ENCODE measurements around the gene ARL9. TPM values are rescaled to one million over a fixed set of nuclear protein-coding genes. Genes with fewer than 3 reads are reported as not detected.

Gene ARL9
- polyA plus RNA-seq, 1 donor from 2014 or later, result 0.11 TPM

- TF ChIP-seq RAD21 (conservative IDR thresholded peaks at IDR 0.05) (peak; percentile 57), POLR2AphosphoS5 (IDR thresholded peaks at IDR 0.05) (no peak), SMC3 (conservative IDR thresholded peaks at IDR 0.05; ENCODE audit: poor library complexity) (peak; percentile 61), MXI1 (conservative IDR thresholded peaks at IDR 0.05; ENCODE audit: poor library complexity, severe bottlenecking) (peak; percentile 22), EP300 (conservative IDR thresholded peaks at IDR 0.05; ENCODE audit: poor library complexity, severe bottlenecking) (no peak)
- TF ChIP-seq, protein P1, sequence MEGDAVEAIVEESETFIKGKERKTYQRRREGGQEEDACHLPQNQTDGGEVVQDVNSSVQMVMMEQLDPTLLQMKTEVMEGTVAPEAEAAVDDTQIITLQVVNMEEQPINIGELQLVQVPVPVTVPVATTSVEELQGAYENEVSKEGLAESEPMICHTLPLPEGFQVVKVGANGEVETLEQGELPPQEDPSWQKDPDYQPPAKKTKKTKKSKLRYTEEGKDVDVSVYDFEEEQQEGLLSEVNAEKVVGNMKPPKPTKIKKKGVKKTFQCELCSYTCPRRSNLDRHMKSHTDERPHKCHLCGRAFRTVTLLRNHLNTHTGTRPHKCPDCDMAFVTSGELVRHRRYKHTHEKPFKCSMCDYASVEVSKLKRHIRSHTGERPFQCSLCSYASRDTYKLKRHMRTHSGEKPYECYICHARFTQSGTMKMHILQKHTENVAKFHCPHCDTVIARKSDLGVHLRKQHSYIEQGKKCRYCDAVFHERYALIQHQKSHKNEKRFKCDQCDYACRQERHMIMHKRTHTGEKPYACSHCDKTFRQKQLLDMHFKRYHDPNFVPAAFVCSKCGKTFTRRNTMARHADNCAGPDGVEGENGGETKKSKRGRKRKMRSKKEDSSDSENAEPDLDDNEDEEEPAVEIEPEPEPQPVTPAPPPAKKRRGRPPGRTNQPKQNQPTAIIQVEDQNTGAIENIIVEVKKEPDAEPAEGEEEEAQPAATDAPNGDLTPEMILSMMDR (IDR thresholded peaks at IDR 0.05; ENCODE audit: poor library complexity, severe bottlenecking), result peak; percentile 76
- no peaks in the 10 kb centered on the region for H3K27me3 ChIP-seq (ENCODE audit: insufficient read depth, low read depth, low read length)
- no peaks in the 10 kb centered on the region for H3F3A ChIP-seq (ENCODE audit: insufficient read depth, low read length, poor library complexity, severe bottlenecking)
- H3K4me3 ChIP-seq (ENCODE audit: low read length), result peak overlapping the region; percentile 31
- no peaks in the 10 kb centered on the region for H3K9me2 ChIP-seq (ENCODE audit: insufficient read depth, low read length)
- H3K9ac ChIP-seq (ENCODE audit: low read length), result no peak overlapping the region
- no peak overlapping the region for H3K27ac ChIP-seq (ENCODE audit: low read length)
- no peaks in the 10 kb centered on the region for H3K36me3 ChIP-seq (ENCODE audit: insufficient read depth, low read length)
- no peak overlapping the region for H3K4me2 ChIP-seq (ENCODE audit: low read length)
- no peaks in the 10 kb centered on the region for H3K79me2 ChIP-seq (replicated peaks; ENCODE audit: insufficient read depth, low read length)
- H2AFZ ChIP-seq (ENCODE audit: low read depth, low read length), result no peak overlapping the region
- H3K9me3 ChIP-seq (ENCODE audit: low read length), result no peaks in the 10 kb centered on the region
- H4K20me1 ChIP-seq (ENCODE audit: insufficient read depth), result no peaks in the 10 kb centered on the region
These were observed 39.1 kb downstream of the ARL9 start for GRCh38 chr4:56544573-56545131.

GRCh38 chr4:56550642-56551041, 45.1 kb downstream of the ARL9 start:
- Histone ChIP-seq H3K9me3 (ENCODE audit: low read length) (no peaks in the 10 kb centered on the region), H2AFZ (ENCODE audit: low read depth, low read length) (no peak overlapping the region), H3K27ac (ENCODE audit: low read length) (no peak overlapping the region), H3K4me2 (ENCODE audit: low read length) (no peak overlapping the region), H3K9ac (ENCODE audit: low read length) (no peak overlapping the region), H3K27me3 (ENCODE audit: insufficient read depth, low read depth, low read length) (no peaks in the 10 kb centered on the region), H3K36me3 (ENCODE audit: insufficient read depth, low read length) (no peaks in the 10 kb centered on the region), H3F3A (ENCODE audit: insufficient read depth, low read length, poor library complexity, severe bottlenecking) (no peaks in the 10 kb centered on the region), H4K20me1 (ENCODE audit: insufficient read depth) (no peaks in the 10 kb centered on the region), H3K4me3 (ENCODE audit: low read length) (no peak overlapping the region), H3K79me2 (replicated peaks; ENCODE audit: insufficient read depth, low read length) (no peaks in the 10 kb centered on the region), H3K9me2 (ENCODE audit: insufficient read depth, low read length) (no peaks in the 10 kb centered on the region)
- TF ChIP-seq RAD21 (conservative IDR thresholded peaks at IDR 0.05), result no peak
- no peak for TF ChIP-seq MXI1 (conservative IDR thresholded peaks at IDR 0.05; ENCODE audit: poor library complexity, severe bottlenecking)
- TF ChIP-seq, protein P1 (IDR thresholded peaks at IDR 0.05; ENCODE audit: poor library complexity, severe bottlenecking), result no peak
- TF ChIP-seq EP300 (conservative IDR thresholded peaks at IDR 0.05; ENCODE audit: poor library complexity, severe bottlenecking), result no peak
- TF ChIP-seq TAF1 (IDR thresholded peaks at IDR 0.05; ENCODE audit: low read depth), result no peak
- no peak for TF ChIP-seq SMC3 (conservative IDR thresholded peaks at IDR 0.05; ENCODE audit: poor library complexity)
- no peak for TF ChIP-seq EZH2 (IDR thresholded peaks at IDR 0.05; ENCODE audit: borderline replicate concordance, insufficient read depth, low read length, poor library complexity, severe bottlenecking)
- TF ChIP-seq POLR2AphosphoS5 (IDR thresholded peaks at IDR 0.05), result no peak
- TF ChIP-seq, protein P2, sequence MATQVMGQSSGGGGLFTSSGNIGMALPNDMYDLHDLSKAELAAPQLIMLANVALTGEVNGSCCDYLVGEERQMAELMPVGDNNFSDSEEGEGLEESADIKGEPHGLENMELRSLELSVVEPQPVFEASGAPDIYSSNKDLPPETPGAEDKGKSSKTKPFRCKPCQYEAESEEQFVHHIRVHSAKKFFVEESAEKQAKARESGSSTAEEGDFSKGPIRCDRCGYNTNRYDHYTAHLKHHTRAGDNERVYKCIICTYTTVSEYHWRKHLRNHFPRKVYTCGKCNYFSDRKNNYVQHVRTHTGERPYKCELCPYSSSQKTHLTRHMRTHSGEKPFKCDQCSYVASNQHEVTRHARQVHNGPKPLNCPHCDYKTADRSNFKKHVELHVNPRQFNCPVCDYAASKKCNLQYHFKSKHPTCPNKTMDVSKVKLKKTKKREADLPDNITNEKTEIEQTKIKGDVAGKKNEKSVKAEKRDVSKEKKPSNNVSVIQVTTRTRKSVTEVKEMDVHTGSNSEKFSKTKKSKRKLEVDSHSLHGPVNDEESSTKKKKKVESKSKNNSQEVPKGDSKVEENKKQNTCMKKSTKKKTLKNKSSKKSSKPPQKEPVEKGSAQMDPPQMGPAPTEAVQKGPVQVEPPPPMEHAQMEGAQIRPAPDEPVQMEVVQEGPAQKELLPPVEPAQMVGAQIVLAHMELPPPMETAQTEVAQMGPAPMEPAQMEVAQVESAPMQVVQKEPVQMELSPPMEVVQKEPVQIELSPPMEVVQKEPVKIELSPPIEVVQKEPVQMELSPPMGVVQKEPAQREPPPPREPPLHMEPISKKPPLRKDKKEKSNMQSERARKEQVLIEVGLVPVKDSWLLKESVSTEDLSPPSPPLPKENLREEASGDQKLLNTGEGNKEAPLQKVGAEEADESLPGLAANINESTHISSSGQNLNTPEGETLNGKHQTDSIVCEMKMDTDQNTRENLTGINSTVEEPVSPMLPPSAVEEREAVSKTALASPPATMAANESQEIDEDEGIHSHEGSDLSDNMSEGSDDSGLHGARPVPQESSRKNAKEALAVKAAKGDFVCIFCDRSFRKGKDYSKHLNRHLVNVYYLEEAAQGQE (IDR thresholded peaks at IDR 0.05; ENCODE audit: borderline replicate concordance), result no peak
